ENCODE measurements around the gene EGLN3.
"Not testable (repeated sequence)": the region's sequence is repeated elsewhere in the genome, so short reads cannot be mapped to it uniquely, and the experiment has no call there.

Gene EGLN3

GRCh38 chr14:33967138-33967537 is 16.3 kb upstream of the EGLN3 start:
- DNase-seq (ENCODE audit: low read depth, low spot score), result no peak
- H3K9me3 ChIP-seq (ENCODE audit: low read depth, low read length), result no peaks in the 10 kb centered on the region
- H3K27ac ChIP-seq, result no peak overlapping the region
- H3K4me3 ChIP-seq, result no peak overlapping the region
- no peaks in the 10 kb centered on the region for H3K36me3 ChIP-seq (ENCODE audit: insufficient read depth, low read length)
- TF ChIP-seq POLR2AphosphoS5 (IDR thresholded peaks at IDR 0.05; ENCODE audit: borderline replicate concordance, low read depth, low read length) (no peak), EZH2 (IDR thresholded peaks at IDR 0.05) (no peak), FOXP2 (optimal IDR thresholded peaks at IDR 0.05; ENCODE audit: control extremely low read depth, extremely low read length, insufficient read depth) (no peak)
- no peak overlapping the region for H3K9ac ChIP-seq (ENCODE audit: insufficient read length)

DNA sequence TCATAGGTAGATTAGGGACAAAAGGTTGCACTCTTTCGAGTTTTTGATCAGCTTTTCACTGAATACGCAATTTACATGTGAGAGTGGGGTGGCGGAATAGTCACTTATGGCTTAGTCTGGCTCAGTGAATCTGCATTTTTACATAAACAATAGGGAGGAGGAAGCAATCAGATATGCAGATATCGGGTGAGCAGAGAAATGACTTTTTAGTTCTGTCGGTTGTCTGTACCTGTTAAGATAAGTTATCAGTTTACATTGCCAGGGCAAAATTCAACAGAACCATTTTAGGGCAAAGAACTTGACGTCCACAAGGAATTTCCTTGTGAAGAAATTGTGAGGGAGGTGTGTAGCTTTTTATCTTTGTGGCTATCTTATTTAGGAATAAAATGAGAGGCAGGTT is 15.4 kb upstream of the EGLN3 start:
- Histone ChIP-seq H3K27ac (no peak overlapping the region), H3K9ac (ENCODE audit: insufficient read length) (no peak overlapping the region), H3K9me3 (ENCODE audit: low read depth, low read length) (no peaks in the 10 kb centered on the region), H3K36me3 (ENCODE audit: insufficient read depth, low read length) (no peaks in the 10 kb centered on the region), H3K4me3 (no peak overlapping the region)
- no peak for DNase-seq (ENCODE audit: low read depth, low spot score)
- no peak for TF ChIP-seq FOXP2 (optimal IDR thresholded peaks at IDR 0.05; ENCODE audit: control extremely low read depth, extremely low read length, insufficient read depth)
- no peak for TF ChIP-seq POLR2AphosphoS5 (IDR thresholded peaks at IDR 0.05; ENCODE audit: borderline replicate concordance, low read depth, low read length)
- TF ChIP-seq EZH2 (IDR thresholded peaks at IDR 0.05), result no peak

GRCh38 chr14:33964599-33965317 is 13.9 kb upstream of the EGLN3 start:
- DNase-seq (ENCODE audit: low read depth, low spot score), result no peak
- TF ChIP-seq EZH2 (IDR thresholded peaks at IDR 0.05) (no peak), FOXP2 (optimal IDR thresholded peaks at IDR 0.05; ENCODE audit: control extremely low read depth, extremely low read length, insufficient read depth) (no peak), POLR2AphosphoS5 (IDR thresholded peaks at IDR 0.05; ENCODE audit: borderline replicate concordance, low read depth, low read length) (no peak)
- no peak overlapping the region for H3K9ac ChIP-seq (ENCODE audit: insufficient read length)

DNA sequence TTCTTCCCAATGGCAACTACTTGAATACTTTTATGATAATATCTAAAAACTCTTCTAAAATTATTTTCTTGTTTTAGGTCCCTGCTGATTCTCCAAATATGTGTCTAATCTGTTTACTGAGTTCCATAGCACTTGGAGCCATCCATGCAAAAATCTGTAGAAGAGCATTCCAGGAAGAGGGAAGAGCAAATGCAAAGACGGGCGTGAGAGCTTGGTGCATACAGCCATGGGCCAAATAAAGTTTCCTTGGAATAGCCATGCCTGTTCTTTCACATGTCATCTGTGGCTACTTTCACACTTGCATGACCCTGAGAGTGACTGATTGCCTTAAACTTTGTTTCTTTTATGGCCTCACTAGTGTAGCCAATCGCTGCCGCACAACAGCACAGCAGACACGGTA is 13.0 kb upstream of the EGLN3 start:
- Histone ChIP-seq H3K27ac (no peak overlapping the region), H3K4me3 (no peak overlapping the region), H3K9ac (ENCODE audit: insufficient read length) (no peak overlapping the region), H3K36me3 (ENCODE audit: insufficient read depth, low read length) (no peaks in the 10 kb centered on the region), H3K9me3 (ENCODE audit: low read depth, low read length) (no peaks in the 10 kb centered on the region)
- TF ChIP-seq POLR2AphosphoS5 (IDR thresholded peaks at IDR 0.05; ENCODE audit: borderline replicate concordance, low read depth, low read length) (no peak), FOXP2 (optimal IDR thresholded peaks at IDR 0.05; ENCODE audit: control extremely low read depth, extremely low read length, insufficient read depth) (no peak), EZH2 (IDR thresholded peaks at IDR 0.05) (no peak)
- no peak for DNase-seq (ENCODE audit: low read depth, low spot score)

More at GRCh38 chr14:33964599-33965317, 13.9 kb upstream of the EGLN3 start:
- H3K9me3 ChIP-seq (ENCODE audit: low read depth, low read length), result no peaks in the 10 kb centered on the region
- H3K4me3 ChIP-seq, result no peak overlapping the region
- no peaks in the 10 kb centered on the region for H3K36me3 ChIP-seq (ENCODE audit: insufficient read depth, low read length)
- H3K27ac ChIP-seq, result no peak overlapping the region

DNA sequence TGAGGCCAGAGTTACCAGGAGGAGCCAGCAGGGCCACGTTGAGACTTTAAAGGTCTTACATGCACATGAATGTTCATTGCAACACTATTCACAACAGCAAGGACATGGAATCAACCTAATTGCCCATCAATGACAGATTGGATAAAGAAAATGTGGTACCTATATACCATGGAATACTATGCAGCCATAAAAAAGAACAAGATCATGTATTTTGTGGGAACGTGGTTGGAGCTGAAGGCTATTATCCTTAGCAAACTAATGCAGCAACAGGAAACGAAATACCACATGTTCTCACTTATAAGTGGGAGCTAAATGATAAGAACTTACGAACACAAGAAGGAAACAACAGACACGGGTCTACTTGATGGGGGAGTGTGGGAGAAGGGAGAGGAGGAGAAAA is 11.6 kb upstream of the EGLN3 start:
- not testable (repeated sequence) for H3K36me3 ChIP-seq (ENCODE audit: insufficient read depth, low read length); H3K9me3 ChIP-seq (ENCODE audit: low read depth, low read length); H3K9ac ChIP-seq (ENCODE audit: insufficient read length); DNase-seq (ENCODE audit: low read depth, low spot score); H3K4me3 ChIP-seq; H3K27ac ChIP-seq

DNA sequence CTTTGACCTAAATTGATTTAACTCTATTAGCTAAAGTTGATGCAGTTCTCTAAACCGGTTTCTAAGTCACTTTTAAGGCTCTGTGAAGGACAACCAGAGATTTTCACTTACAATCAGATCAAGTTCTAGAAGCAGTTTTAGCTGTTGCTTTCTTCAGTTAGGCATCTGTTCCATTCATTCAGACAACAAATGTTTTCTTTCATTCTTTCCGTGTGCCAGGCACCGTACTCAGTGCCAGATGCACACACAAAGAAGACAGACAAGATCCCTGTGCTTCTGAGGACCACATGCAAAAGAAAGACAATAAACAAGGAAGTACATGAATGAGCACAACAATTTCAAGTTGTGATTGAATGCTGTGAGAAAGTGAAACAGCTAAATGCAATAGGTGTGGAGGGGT is 11.1 kb upstream of the EGLN3 start:
- no peaks in the 10 kb centered on the region for H3K9me3 ChIP-seq (ENCODE audit: low read depth, low read length)
- H3K4me3 ChIP-seq, result no peak overlapping the region
- TF ChIP-seq FOXP2 (optimal IDR thresholded peaks at IDR 0.05; ENCODE audit: control extremely low read depth, extremely low read length, insufficient read depth) (no peak), EZH2 (IDR thresholded peaks at IDR 0.05) (no peak), POLR2AphosphoS5 (IDR thresholded peaks at IDR 0.05; ENCODE audit: borderline replicate concordance, low read depth, low read length) (no peak)
- H3K27ac ChIP-seq, result no peak overlapping the region
- DNase-seq (ENCODE audit: low read depth, low spot score), result no peak
- no peaks in the 10 kb centered on the region for H3K36me3 ChIP-seq (ENCODE audit: insufficient read depth, low read length)
- no peak overlapping the region for H3K9ac ChIP-seq (ENCODE audit: insufficient read length)

DNA sequence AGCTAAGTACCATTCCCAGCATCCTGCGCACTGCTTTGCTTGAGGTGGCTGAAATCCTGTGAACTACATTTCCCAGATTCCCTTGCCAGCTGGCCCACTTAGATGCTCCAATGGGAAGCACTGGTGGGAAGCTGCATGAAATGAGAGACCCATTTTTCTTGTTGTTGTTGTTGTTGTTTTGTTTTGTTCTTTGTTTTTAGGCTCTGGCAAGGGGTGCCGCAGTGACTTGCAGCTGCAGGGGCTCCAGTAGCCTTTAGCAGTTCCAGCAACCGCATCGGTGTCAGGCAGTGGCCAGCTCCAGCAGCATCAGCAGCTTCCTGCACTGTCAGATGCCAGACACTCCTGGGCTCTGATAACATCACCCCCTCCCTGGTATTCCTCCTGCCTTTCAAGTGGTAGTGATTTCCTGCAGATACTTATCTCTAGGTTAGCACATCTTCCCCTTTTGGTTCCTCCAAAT is 8.8 kb upstream of the EGLN3 start:
- Histone ChIP-seq H3K9ac (ENCODE audit: insufficient read length) (no peak overlapping the region), H3K36me3 (ENCODE audit: insufficient read depth, low read length) (no peaks in the 10 kb centered on the region), H3K27ac (no peak overlapping the region), H3K9me3 (ENCODE audit: low read depth, low read length) (no peaks in the 10 kb centered on the region), H3K4me3 (no peak overlapping the region)
- TF ChIP-seq EZH2 (IDR thresholded peaks at IDR 0.05) (no peak), POLR2AphosphoS5 (IDR thresholded peaks at IDR 0.05; ENCODE audit: borderline replicate concordance, low read depth, low read length) (no peak), FOXP2 (optimal IDR thresholded peaks at IDR 0.05; ENCODE audit: control extremely low read depth, extremely low read length, insufficient read depth) (no peak)
- DNase-seq (ENCODE audit: low read depth, low spot score), result no peak

DNA sequence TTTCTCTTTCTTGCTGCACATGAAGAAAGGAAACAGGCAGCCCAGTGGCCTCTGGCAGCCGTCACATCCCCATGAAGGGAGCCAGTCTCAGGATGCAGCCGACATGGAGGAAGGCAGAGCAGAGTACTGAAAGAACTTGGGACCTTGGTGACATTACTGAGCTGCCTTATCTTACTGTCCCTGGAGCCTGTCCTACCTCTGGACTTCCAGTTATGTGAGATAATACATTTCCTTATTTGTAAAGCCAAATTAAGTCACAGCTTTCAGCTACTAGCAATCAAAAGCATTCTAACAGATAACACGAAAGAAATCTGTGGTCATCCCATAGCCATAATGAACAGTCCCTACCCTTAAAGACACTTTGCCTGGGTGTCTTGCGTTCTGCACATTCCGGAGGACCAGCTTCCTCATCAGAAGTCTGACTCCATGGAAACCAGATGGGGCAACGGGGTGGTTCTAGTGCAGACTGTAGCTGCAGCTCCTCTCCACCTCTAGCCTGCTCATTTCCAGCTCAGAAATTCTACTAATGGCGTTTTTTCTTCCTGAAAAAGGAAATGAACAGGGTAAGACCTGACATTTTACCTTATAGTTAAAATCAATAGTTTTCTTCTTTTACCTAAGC is 7.8 kb upstream of the EGLN3 start:
- H3K9me3 ChIP-seq (ENCODE audit: low read depth, low read length), result no peaks in the 10 kb centered on the region
- TF ChIP-seq FOXP2 (optimal IDR thresholded peaks at IDR 0.05; ENCODE audit: control extremely low read depth, extremely low read length, insufficient read depth), result no peak
- no peak for TF ChIP-seq EZH2 (IDR thresholded peaks at IDR 0.05)

DNA sequence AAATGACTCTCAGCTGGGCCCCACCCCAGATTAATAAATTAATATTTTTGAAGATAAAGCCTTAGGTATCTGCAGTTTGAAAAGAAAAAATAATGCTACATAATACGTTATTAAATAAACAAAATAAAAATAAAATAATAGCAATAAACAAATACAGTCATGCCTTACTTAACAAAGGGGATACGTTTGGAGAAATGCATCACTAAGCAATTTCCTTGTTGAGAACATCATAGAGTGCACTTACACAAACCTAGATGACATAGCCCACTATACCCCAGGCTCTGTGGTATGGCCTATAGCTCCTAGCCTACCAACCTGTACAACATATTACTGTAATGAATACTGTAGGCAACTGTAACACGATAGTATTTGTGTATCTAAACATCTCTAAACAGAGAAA is 7.1 kb upstream of the EGLN3 start:
- no peaks in the 10 kb centered on the region for H3K9me3 ChIP-seq (ENCODE audit: low read depth, low read length)
- H3K36me3 ChIP-seq (ENCODE audit: insufficient read depth, low read length), result no peaks in the 10 kb centered on the region
- no peak overlapping the region for H3K9ac ChIP-seq (ENCODE audit: insufficient read length)
- no peak for DNase-seq (ENCODE audit: low read depth, low spot score)
- H3K27ac ChIP-seq, result no peak overlapping the region
- H3K4me3 ChIP-seq, result no peak overlapping the region
- TF ChIP-seq POLR2AphosphoS5 (IDR thresholded peaks at IDR 0.05; ENCODE audit: borderline replicate concordance, low read depth, low read length), result no peak
- TF ChIP-seq FOXP2 (optimal IDR thresholded peaks at IDR 0.05; ENCODE audit: control extremely low read depth, extremely low read length, insufficient read depth), result no peak
- TF ChIP-seq EZH2 (IDR thresholded peaks at IDR 0.05), result no peak

More for the DNA sequence above, 7.8 kb upstream of the EGLN3 start:
- Histone ChIP-seq H3K36me3 (ENCODE audit: insufficient read depth, low read length) (no peaks in the 10 kb centered on the region), H3K27ac (no peak overlapping the region), H3K4me3 (no peak overlapping the region), H3K9ac (ENCODE audit: insufficient read length) (no peak overlapping the region)
- no peak for DNase-seq (ENCODE audit: low read depth, low spot score)

Data from SK-N-MC (cell line).